Skin of body (tissue), 2 donors: Measurements from ENCODE around the gene SIGLEC11. TPM values are rescaled to one million over a fixed set of nuclear protein-coding genes. Genes with fewer than 3 reads are reported as not detected.
"Not testable (repeated sequence)": the region's sequence is repeated elsewhere in the genome, so short reads cannot be mapped to it uniquely, and the experiment has no call there.

Source experiments
- DNase-seq: peaks from one replicate; lab custom pipeline; 2025; lab: John Stamatoyannopoulos, UW
- total RNA-seq: library from RNA; depleted of rRNA; stranded (reverse); fragments of >200 nt; gene quantifications from one replicate; pipeline ENCODE4 v1.2.3, GENCODE V29; 2014

The SIGLEC11 gene
- total RNA-seq, 1 donor from 2014 or later, result 0.79 TPM

GRCh38 chr19:49927526-49928264 is 33.3 kb downstream of the SIGLEC11 start:
- DNase-seq, result no peak

GRCh38 chr19:49926515-49926914 is 34.5 kb downstream of the SIGLEC11 start:
- no peak for DNase-seq

GRCh38 chr19:49925486-49925885 is 35.5 kb downstream of the SIGLEC11 start:
- no peak for DNase-seq

- DNase-seq, result not testable (repeated sequence)
Measured at GRCh38 chr19:49924881-49925210, 36.1 kb downstream of the SIGLEC11 start.

GRCh38 chr19:49924004-49924880 is 36.7 kb downstream of the SIGLEC11 start:
- no peak for DNase-seq

- no peak for DNase-seq
Measured at GRCh38 chr19:49923055-49924003, 37.6 kb downstream of the SIGLEC11 start.

- DNase-seq, result no peak
Measured at GRCh38 chr19:49921871-49922795, 38.8 kb downstream of the SIGLEC11 start.

- DNase-seq, result no peak
Measured at GRCh38 chr19:49920624-49921363, 40.2 kb downstream of the SIGLEC11 start.

GRCh38 chr19:49918089-49918488 is 42.9 kb downstream of the SIGLEC11 start:
- no peak for DNase-seq

- DNase-seq, result no peak
Measured at GRCh38 chr19:49916839-49917733, 43.9 kb downstream of the SIGLEC11 start.

- no peak for DNase-seq
Measured at GRCh38 chr19:49915271-49915670, 45.7 kb downstream of the SIGLEC11 start.

- no peak for DNase-seq
Measured at GRCh38 chr19:49913720-49914119, 47.3 kb downstream of the SIGLEC11 start.

- DNase-seq, result no peak
Measured at GRCh38 chr19:49912965-49913685, 47.8 kb downstream of the SIGLEC11 start.

GRCh38 chr19:49911381-49912145 is 49.4 kb downstream of the SIGLEC11 start:
- no peak for DNase-seq

GRCh38 chr19:49910179-49910578 is 50.8 kb downstream of the SIGLEC11 start:
- DNase-seq, result no peak

- no peak for DNase-seq
Measured at GRCh38 chr19:49908480-49909420, 52.2 kb downstream of the SIGLEC11 start.
